ENCODE results near the gene ZBED4.

Gene ZBED4

GRCh38 chr22:49880281-49880680 lies 26.6 kb downstream of the ZBED4 start:
- DNase-seq (ENCODE audit: low read depth): no peak

GRCh38 chr22:49881856-49882255 lies 28.2 kb downstream of the ZBED4 start:
- DNase-seq (ENCODE audit: low read depth): no peak

GRCh38 chr22:49882519-49883293 lies 29.1 kb downstream of the ZBED4 start:
- no peak for DNase-seq (ENCODE audit: low read depth)

GRCh38 chr22:49883294-49883640 lies 29.6 kb downstream of the ZBED4 start:
- no peak for DNase-seq (ENCODE audit: low read depth)

GRCh38 chr22:49884075-49884474 lies 30.4 kb downstream of the ZBED4 start:
- DNase-seq (ENCODE audit: low read depth): no peak

- DNase-seq (ENCODE audit: low read depth): no peak
Observed at GRCh38 chr22:49884503-49885260, 31.0 kb downstream of the ZBED4 start.

GRCh38 chr22:49885281-49885680 lies 31.6 kb downstream of the ZBED4 start:
- DNase-seq (ENCODE audit: low read depth): no peak

- DNase-seq (ENCODE audit: low read depth): no peak
Observed at GRCh38 chr22:49885881-49886280, 32.2 kb downstream of the ZBED4 start.

GRCh38 chr22:49886346-49887063 lies 32.9 kb downstream of the ZBED4 start:
- no peak for DNase-seq (ENCODE audit: low read depth)

- DNase-seq (ENCODE audit: low read depth): no peak
Observed at GRCh38 chr22:49887064-49887451, 33.4 kb downstream of the ZBED4 start.

- DNase-seq (ENCODE audit: low read depth): no peak
Observed at GRCh38 chr22:49887702-49888101, 34.1 kb downstream of the ZBED4 start.

- DNase-seq (ENCODE audit: low read depth): no peak
Observed at GRCh38 chr22:49889071-49889470, 35.4 kb downstream of the ZBED4 start.

- DNase-seq (ENCODE audit: low read depth): no peak
Observed at GRCh38 chr22:49892226-49892899, 38.7 kb downstream of the ZBED4 start.

GRCh38 chr22:49893025-49893424 lies 39.4 kb downstream of the ZBED4 start:
- no peak for DNase-seq (ENCODE audit: low read depth)

GRCh38 chr22:49894322-49895054 lies 40.8 kb downstream of the ZBED4 start:
- DNase-seq (ENCODE audit: low read depth): no peak

GRCh38 chr22:49896201-49896600 lies 42.6 kb downstream of the ZBED4 start:
- no peak for DNase-seq (ENCODE audit: low read depth)

- no peak for DNase-seq (ENCODE audit: low read depth)
Observed at GRCh38 chr22:49897015-49897684, 43.5 kb downstream of the ZBED4 start.

- DNase-seq (ENCODE audit: low read depth): no peak
Observed at GRCh38 chr22:49899530-49899929, 45.9 kb downstream of the ZBED4 start.

GRCh38 chr22:49900441-49901230 lies 47.0 kb downstream of the ZBED4 start:
- no peak for DNase-seq (ENCODE audit: low read depth)

GRCh38 chr22:49901457-49901856 lies 47.8 kb downstream of the ZBED4 start:
- DNase-seq (ENCODE audit: low read depth): no peak

Measured in T-helper 22 cell (primary cell).